Hematopoietic multipotent progenitor cell treated with erythropoietin and hydrocortisone succinate and interleukin-3 and kit ligand, for 15 days (in vitro differentiated cells): ENCODE data around the gene FYB1.

Experiments used
- DNase-seq: peaks from one replicate; pipeline ENCODE4 v3.0.0-alpha.2; 2015; ENCODE audit warnings: low spot score

Gene FYB1

GRCh38 chr5:39203951-39204350 lies 15.4 kb downstream of the FYB1 start:
- no peak for DNase-seq

- DNase-seq, result no peak
These were observed 16.0 kb downstream of the FYB1 start for GRCh38 chr5:39203275-39203922.

GRCh38 chr5:39202597-39203274 lies 16.6 kb downstream of the FYB1 start:
- DNase-seq, result no peak

- no peak for DNase-seq
These were observed 17.4 kb downstream of the FYB1 start for GRCh38 chr5:39201781-39202596.

GRCh38 chr5:39201160-39201780 lies 18.1 kb downstream of the FYB1 start:
- DNase-seq, result no peak

GRCh38 chr5:39200081-39200480 lies 19.3 kb downstream of the FYB1 start:
- no peak for DNase-seq

- no peak for DNase-seq
These were observed 20.0 kb downstream of the FYB1 start for GRCh38 chr5:39199335-39199734.

GRCh38 chr5:39198127-39198526 lies 21.2 kb downstream of the FYB1 start:
- no peak for DNase-seq

GRCh38 chr5:39197556-39197955 lies 21.8 kb downstream of the FYB1 start:
- DNase-seq, result no peak

- DNase-seq, result no peak
These were observed 24.1 kb downstream of the FYB1 start for GRCh38 chr5:39195198-39195826.

GRCh38 chr5:39194466-39195136 lies 24.8 kb downstream of the FYB1 start:
- no peak for DNase-seq

- DNase-seq, result no peak
These were observed 25.6 kb downstream of the FYB1 start for GRCh38 chr5:39193553-39194465.

- no peak for DNase-seq
These were observed 26.8 kb downstream of the FYB1 start for GRCh38 chr5:39192450-39193160.

- no peak for DNase-seq
These were observed 28.1 kb downstream of the FYB1 start for GRCh38 chr5:39191216-39191615.

GRCh38 chr5:39190311-39191102 lies 28.9 kb downstream of the FYB1 start:
- DNase-seq, result no peak

- no peak for DNase-seq
These were observed 29.9 kb downstream of the FYB1 start for GRCh38 chr5:39189292-39189955.

GRCh38 chr5:39187831-39188731 lies 31.3 kb downstream of the FYB1 start:
- no peak for DNase-seq
